ENCODE data around the gene ELP1. TPM values are rescaled to one million over a fixed set of nuclear protein-coding genes. Genes with fewer than 3 reads are reported as not detected.

Gene ELP1
- total and polyA plus RNA-seq, 2 donors (not counting 3 experiments of a cell fraction or from before 2014, with no cell fraction given): 12.6 to 21.8 TPM

GRCh38 chr9:108845947-108846346 lies 88.0 kb downstream of the ELP1 start:
- H3K4me3 ChIP-seq (replicated peaks in 1 of 3; ENCODE audit: insufficient read depth in 1 of 3, low read depth in 1 of 3, low read length in 3 of 3): no peak overlapping the region
- ChIA-PET CTCF (no interaction called here), POLR2A (no interaction called here)
- H3K9me1 ChIP-seq (replicated peaks; ENCODE audit: control insufficient read depth, extremely low read depth, insufficient read depth, low read length): no peaks in the 10 kb centered on the region
- TF ChIP-seq POLR2AphosphoS5 (IDR thresholded peaks at IDR 0.05; ENCODE audit: insufficient read depth, low read depth, low read length): no peak
- TF ChIP-seq JUN (IDR thresholded peaks at IDR 0.05; ENCODE audit: borderline replicate concordance, insufficient read depth, insufficient read length, low read depth): no peak
- TF ChIP-seq CTCF (IDR thresholded peaks at IDR 0.05; ENCODE audit: extremely low read depth in 1 of 2, insufficient read depth in 1 of 2, low read depth in 1 of 2, low read length in 2 of 2): no peak
- no peak for TF ChIP-seq EZH2 (IDR thresholded peaks at IDR 0.05; ENCODE audit: borderline replicate concordance, low read depth, low read length, severe bottlenecking)
- no peak for TF ChIP-seq POLR2A (IDR thresholded peaks at IDR 0.05; ENCODE audit: low read depth, low read length)
- no peak for TF ChIP-seq MAX (IDR thresholded peaks at IDR 0.05; ENCODE audit: insufficient read depth, insufficient read length)
- no peak for TF ChIP-seq FOS (IDR thresholded peaks at IDR 0.05; ENCODE audit: borderline replicate concordance, insufficient read depth, low read length)
- no peak for TF ChIP-seq MYC (IDR thresholded peaks at IDR 0.05; ENCODE audit: low read depth, low read length)
- no peak for TF ChIP-seq GATA2 (IDR thresholded peaks at IDR 0.05; ENCODE audit: insufficient read depth, insufficient read length, low read depth, low read length)
- no peak overlapping the region for H3K27ac ChIP-seq (ENCODE audit: insufficient read depth, low read depth, low read length)
- BruUV-seq (replicated peaks): no TSS peak
- no peak for DNase-seq (ENCODE audit: low read depth, low spot score)
- H3K4me2 ChIP-seq (ENCODE audit: insufficient read depth, low read length): no peak overlapping the region
- no peaks in the 10 kb centered on the region for H3K27me3 ChIP-seq (ENCODE audit: control insufficient read depth in 2 of 2, insufficient read depth in 2 of 2, low read length in 2 of 2)
- no peaks in the 10 kb centered on the region for H3K36me3 ChIP-seq (ENCODE audit: control insufficient read depth in 2 of 2, extremely low read depth in 1 of 2, insufficient read depth in 2 of 2, low read length in 2 of 2)
- intact Hi-C loops (cut with micrococcal nuclease): no loop called here
- no peaks in the 10 kb centered on the region for H4K20me1 ChIP-seq (replicated peaks; ENCODE audit: control insufficient read depth, extremely low read depth, insufficient read depth, low read length)
- H2AFZ ChIP-seq (ENCODE audit: low read depth, low read length): no peak overlapping the region
- no peaks in the 10 kb centered on the region for H3K9me3 ChIP-seq (replicated peaks; ENCODE audit: control insufficient read depth, insufficient read depth, low read length)
- dilution Hi-C loops (cut with MboI; ENCODE audit: extremely low pct_ligation_motif_present, low sequenced_read_pairs): no loop called here
- FAIRE-seq: no peak
- H3K9ac ChIP-seq (replicated peaks; ENCODE audit: extremely low read depth, insufficient read depth, low read length): no peak overlapping the region
- peaks cover 14% of the 10 kb centered on the region for H3K4me1 ChIP-seq (ENCODE audit: control insufficient read depth, extremely low read depth, insufficient read depth, low read length)
- no peaks in the 10 kb centered on the region for H3K79me2 ChIP-seq (ENCODE audit: control insufficient read depth, insufficient read depth, low read length)

Measured in endothelial cell of umbilical vein (primary cell).